HEK293 (cell line): ENCODE measurements around the gene SALL1.

Experiments used
- CTCF ChIA-PET: fragments of 350-600 bp; formaldehyde crosslinking; extraction: SDS; loops from one replicate; lab custom pipeline; 2021; ENCODE audit warnings: antibody characterized with exemption; lab: Yijun Ruan, JAX
- POLR2A ChIA-PET: fragments of 300-600 bp; formaldehyde crosslinking; extraction: SDS; loops from one replicate; lab custom pipeline; 2020; ENCODE audit warnings: antibody characterized with exemption, inconsistent platforms; lab: Yijun Ruan, JAX
- H3K27ac ChIP-seq: fragments of 200-500 bp; sonication (Bioruptor generic); 2 replicates; pipeline ENCODE4 v1.5.1; 2014; ENCODE audit warnings: low read depth, low read length, control low read depth, inconsistent platforms; ENCODE audit errors: extremely low read depth
- H3K36me3 ChIP-seq, 2 experiments: fragments of 200-500 bp in 1 of 2; sonication (Bioruptor generic) in 1 of 2; 1 replicate in 1 of 2; 2 replicates in 1 of 2; pipeline ENCODE4 v1.5.1; 2014 to 2017; ENCODE audit warnings: inconsistent platforms in 2 of 2, low read length in 2 of 2; ENCODE audit not compliant: control insufficient read depth in 2 of 2, insufficient read depth in 1 of 2
- H3K4me1 ChIP-seq: fragments of 200-500 bp; sonication (Bioruptor generic); 2 replicates; pipeline ENCODE4 v1.5.1; 2014; ENCODE audit warnings: mild to moderate bottlenecking, low read length, inconsistent platforms; ENCODE audit not compliant: control insufficient read depth, insufficient read depth
- H3K4me3 ChIP-seq: 2 replicates; pipeline ENCODE4 v1.5.1; 2011; ENCODE audit warnings: low read depth, mild to moderate bottlenecking, control low read depth, low read length, moderate library complexity
- H3K9me3 ChIP-seq: fragments of 200-500 bp; sonication (Bioruptor generic); 2 replicates; pipeline ENCODE4 v1.5.1; 2014; ENCODE audit warnings: low read depth, low read length, inconsistent platforms; ENCODE audit not compliant: control insufficient read depth, insufficient read depth
- EGR2 ChIP-seq: fragments of 450-650 bp; formaldehyde crosslinking; IDR thresholded peaks from 2 replicates; pipeline ENCODE4 v1.5.1; 2016; ENCODE audit warnings: low read depth, missing biosample characterization, missing genetic modification characterization
- GFI1B ChIP-seq: fragments of 450-650 bp; formaldehyde crosslinking; IDR thresholded peaks from 2 replicates; pipeline ENCODE4 v1.5.1; 2016; ENCODE audit warnings: missing biosample characterization, missing genetic modification characterization
- WT1 ChIP-seq: fragments of 450-650 bp; formaldehyde crosslinking; IDR thresholded peaks from 2 replicates; pipeline ENCODE4 v1.5.1; 2016; ENCODE audit warnings: missing biosample characterization, missing genetic modification characterization
- ZBTB7A ChIP-seq: fragments of 450-650 bp; formaldehyde crosslinking; IDR thresholded peaks from 2 replicates; pipeline ENCODE4 v1.5.1; 2016; ENCODE audit warnings: low read depth, missing biosample characterization, missing genetic modification characterization
- ZNF112 ChIP-seq: fragments of 450-650 bp; formaldehyde crosslinking; IDR thresholded peaks from 2 replicates; pipeline ENCODE4 v1.5.0; 2017; ENCODE audit warnings: missing biosample characterization, missing genetic modification characterization
- ZNF155 ChIP-seq: fragments of 450-650 bp; formaldehyde crosslinking; IDR thresholded peaks from 2 replicates; pipeline ENCODE4 v1.5.1; 2016; ENCODE audit warnings: missing biosample characterization, missing genetic modification characterization
- ZNF169 ChIP-seq: fragments of 450-650 bp; formaldehyde crosslinking; IDR thresholded peaks from 2 replicates; pipeline ENCODE4 v1.5.1; 2016; ENCODE audit warnings: missing biosample characterization, missing genetic modification characterization
- ZNF416 ChIP-seq: fragments of 450-650 bp; formaldehyde crosslinking; IDR thresholded peaks from 2 replicates; pipeline ENCODE4 v1.5.1; 2016; ENCODE audit warnings: missing biosample characterization, missing genetic modification characterization
- ZNF549 ChIP-seq: fragments of 450-650 bp; IDR thresholded peaks from 2 replicates; pipeline ENCODE4 v1.5.1; 2018; ENCODE audit warnings: missing biosample characterization, missing genetic modification characterization, mild to moderate bottlenecking, inconsistent platforms, moderate library complexity
- ZNF600 ChIP-seq: fragments of 450-650 bp; formaldehyde crosslinking; IDR thresholded peaks from 2 replicates; pipeline ENCODE4 v1.5.1; 2016; ENCODE audit warnings: missing biosample characterization, missing genetic modification characterization
- ZSCAN23 ChIP-seq: fragments of 450-650 bp; formaldehyde crosslinking; IDR thresholded peaks from 2 replicates; pipeline ENCODE4 v1.5.1; 2016; ENCODE audit warnings: missing biosample characterization, missing genetic modification characterization
- TF ChIP-seq, protein P1 (sequence below): fragments of 450-650 bp; formaldehyde crosslinking; IDR thresholded peaks from 2 replicates; pipeline ENCODE4 v1.5.1; 2017; ENCODE audit warnings: missing biosample characterization, missing genetic modification characterization
- TF ChIP-seq, protein P2 (sequence below): fragments of 450-650 bp; formaldehyde crosslinking; IDR thresholded peaks from 2 replicates; pipeline ENCODE4 v1.5.1; 2016; ENCODE audit warnings: missing biosample characterization, missing genetic modification characterization, borderline replicate concordance
- TF ChIP-seq, protein P3 (sequence below): fragments of 450-650 bp; formaldehyde crosslinking; IDR thresholded peaks from 2 replicates; pipeline ENCODE4; 2016; ENCODE audit warnings: missing biosample characterization, missing genetic modification characterization
- TF ChIP-seq, protein P4 (sequence below): fragments of 450-650 bp; formaldehyde crosslinking; IDR thresholded peaks from 2 replicates; pipeline ENCODE4 v1.5.1; 2016; ENCODE audit warnings: missing biosample characterization, missing genetic modification characterization
- TF ChIP-seq, protein P5 (sequence below): fragments of 450-650 bp; formaldehyde crosslinking; IDR thresholded peaks from 2 replicates; pipeline ENCODE4 v1.5.1; 2016; ENCODE audit warnings: missing biosample characterization, missing genetic modification characterization, borderline replicate concordance
- TF ChIP-seq, protein P6 (sequence below): fragments of 450-650 bp; formaldehyde crosslinking; IDR thresholded peaks from 2 replicates; pipeline ENCODE4 v1.5.1; 2017; ENCODE audit warnings: missing biosample characterization, mild to moderate bottlenecking, missing genetic modification characterization, moderate library complexity
- TF ChIP-seq, protein P7 (sequence below): fragments of 450-650 bp; IDR thresholded peaks from 2 replicates; pipeline ENCODE4 v1.5.1; 2018; ENCODE audit warnings: missing biosample characterization, mild to moderate bottlenecking, missing genetic modification characterization

Gene SALL1

DNA sequence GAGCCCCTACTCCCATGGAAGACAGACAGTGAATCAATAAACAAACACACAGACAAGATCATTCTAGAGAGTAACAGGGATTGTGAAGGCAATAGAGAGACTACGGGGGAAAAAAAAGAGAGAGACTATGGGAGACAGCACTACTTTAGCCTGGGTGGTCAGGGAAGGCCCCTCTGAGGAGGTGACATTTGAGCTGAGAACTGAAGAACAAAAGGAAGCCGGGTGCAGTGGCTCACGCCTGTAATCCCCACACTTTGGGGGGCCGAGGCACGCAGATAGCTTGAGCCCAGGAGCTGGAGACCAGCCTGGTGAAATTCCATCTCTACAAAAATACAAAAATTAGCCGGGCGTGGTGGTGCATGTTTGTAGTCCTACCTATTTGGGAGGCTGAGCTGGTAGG is 29.2 kb downstream of the SALL1 start (continued):
- no peak for TF ChIP-seq WT1 (tag by site-specific recombination)
- no peak for TF ChIP-seq ZSCAN23 (tag by site-specific recombination)

DNA sequence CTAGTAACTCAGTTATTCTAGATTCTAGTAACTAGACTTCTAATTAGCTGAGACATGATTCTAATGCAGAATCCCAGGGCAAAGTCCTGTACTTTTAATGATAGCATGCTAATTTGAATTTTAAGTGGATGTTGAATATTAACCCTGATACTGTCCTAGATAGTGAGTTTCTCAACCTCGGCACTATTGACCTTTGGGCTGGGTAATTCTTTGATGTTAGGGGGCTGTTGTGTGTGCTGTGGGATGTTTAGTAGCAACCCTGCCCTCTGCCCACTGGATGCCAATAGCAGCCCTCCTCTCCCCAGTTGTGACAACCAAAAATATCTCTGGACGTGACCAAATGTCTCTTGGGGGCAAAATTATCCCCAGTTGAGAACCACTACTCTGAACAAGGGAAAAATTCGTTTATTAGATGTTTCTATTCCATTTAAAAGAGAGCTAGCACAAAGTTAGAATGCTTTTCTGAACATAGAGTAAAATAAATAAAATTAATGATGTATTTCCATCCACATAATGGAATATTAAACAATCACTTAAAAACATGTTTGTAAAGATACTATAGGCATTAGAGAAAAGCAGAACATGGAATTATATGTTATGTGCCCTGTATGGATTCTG is 30.2 kb downstream of the SALL1 start:
- no peak overlapping the region for H3K4me3 ChIP-seq
- TF ChIP-seq GFI1B (tag by site-specific recombination) = no peak
- no peak for TF ChIP-seq ZNF549 (tag by site-specific recombination)
- TF ChIP-seq ZNF416 (tag by site-specific recombination) = no peak
- TF ChIP-seq, protein P1, sequence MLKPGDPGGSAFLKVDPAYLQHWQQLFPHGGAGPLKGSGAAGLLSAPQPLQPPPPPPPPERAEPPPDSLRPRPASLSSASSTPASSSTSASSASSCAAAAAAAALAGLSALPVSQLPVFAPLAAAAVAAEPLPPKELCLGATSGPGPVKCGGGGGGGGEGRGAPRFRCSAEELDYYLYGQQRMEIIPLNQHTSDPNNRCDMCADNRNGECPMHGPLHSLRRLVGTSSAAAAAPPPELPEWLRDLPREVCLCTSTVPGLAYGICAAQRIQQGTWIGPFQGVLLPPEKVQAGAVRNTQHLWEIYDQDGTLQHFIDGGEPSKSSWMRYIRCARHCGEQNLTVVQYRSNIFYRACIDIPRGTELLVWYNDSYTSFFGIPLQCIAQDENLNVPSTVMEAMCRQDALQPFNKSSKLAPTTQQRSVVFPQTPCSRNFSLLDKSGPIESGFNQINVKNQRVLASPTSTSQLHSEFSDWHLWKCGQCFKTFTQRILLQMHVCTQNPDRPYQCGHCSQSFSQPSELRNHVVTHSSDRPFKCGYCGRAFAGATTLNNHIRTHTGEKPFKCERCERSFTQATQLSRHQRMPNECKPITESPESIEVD (tag by site-specific recombination) = no peak
- TF ChIP-seq, protein P2, sequence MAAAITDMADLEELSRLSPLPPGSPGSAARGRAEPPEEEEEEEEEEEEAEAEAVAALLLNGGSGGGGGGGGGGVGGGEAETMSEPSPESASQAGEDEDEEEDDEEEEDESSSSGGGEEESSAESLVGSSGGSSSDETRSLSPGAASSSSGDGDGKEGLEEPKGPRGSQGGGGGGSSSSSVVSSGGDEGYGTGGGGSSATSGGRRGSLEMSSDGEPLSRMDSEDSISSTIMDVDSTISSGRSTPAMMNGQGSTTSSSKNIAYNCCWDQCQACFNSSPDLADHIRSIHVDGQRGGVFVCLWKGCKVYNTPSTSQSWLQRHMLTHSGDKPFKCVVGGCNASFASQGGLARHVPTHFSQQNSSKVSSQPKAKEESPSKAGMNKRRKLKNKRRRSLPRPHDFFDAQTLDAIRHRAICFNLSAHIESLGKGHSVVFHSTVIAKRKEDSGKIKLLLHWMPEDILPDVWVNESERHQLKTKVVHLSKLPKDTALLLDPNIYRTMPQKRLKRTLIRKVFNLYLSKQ (tag by site-specific recombination) = no peak
- TF ChIP-seq, protein P3, sequence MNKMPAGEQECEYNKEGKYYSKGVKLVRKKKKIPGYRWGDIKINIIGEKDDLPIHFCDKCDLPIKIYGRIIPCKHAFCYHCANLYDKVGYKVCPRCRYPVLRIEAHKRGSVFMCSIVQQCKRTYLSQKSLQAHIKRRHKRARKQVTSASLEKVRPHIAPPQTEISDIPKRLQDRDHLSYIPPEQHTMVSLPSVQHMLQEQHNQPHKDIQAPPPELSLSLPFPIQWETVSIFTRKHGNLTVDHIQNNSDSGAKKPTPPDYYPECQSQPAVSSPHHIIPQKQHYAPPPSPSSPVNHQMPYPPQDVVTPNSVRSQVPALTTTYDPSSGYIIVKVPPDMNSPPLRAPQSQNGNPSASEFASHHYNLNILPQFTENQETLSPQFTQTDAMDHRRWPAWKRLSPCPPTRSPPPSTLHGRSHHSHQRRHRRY (tag by site-specific recombination) = no peak
- TF ChIP-seq ZBTB7A (tag by site-specific recombination) = no peak
- TF ChIP-seq, protein P4, sequence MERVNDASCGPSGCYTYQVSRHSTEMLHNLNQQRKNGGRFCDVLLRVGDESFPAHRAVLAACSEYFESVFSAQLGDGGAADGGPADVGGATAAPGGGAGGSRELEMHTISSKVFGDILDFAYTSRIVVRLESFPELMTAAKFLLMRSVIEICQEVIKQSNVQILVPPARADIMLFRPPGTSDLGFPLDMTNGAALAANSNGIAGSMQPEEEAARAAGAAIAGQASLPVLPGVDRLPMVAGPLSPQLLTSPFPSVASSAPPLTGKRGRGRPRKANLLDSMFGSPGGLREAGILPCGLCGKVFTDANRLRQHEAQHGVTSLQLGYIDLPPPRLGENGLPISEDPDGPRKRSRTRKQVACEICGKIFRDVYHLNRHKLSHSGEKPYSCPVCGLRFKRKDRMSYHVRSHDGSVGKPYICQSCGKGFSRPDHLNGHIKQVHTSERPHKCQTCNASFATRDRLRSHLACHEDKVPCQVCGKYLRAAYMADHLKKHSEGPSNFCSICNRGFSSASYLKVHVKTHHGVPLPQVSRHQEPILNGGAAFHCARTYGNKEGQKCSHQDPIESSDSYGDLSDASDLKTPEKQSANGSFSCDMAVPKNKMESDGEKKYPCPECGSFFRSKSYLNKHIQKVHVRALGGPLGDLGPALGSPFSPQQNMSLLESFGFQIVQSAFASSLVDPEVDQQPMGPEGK = no peak
- no peak for TF ChIP-seq EGR2 (tag by site-specific recombination)
- TF ChIP-seq ZNF155 = no peak
- TF ChIP-seq, protein P5, sequence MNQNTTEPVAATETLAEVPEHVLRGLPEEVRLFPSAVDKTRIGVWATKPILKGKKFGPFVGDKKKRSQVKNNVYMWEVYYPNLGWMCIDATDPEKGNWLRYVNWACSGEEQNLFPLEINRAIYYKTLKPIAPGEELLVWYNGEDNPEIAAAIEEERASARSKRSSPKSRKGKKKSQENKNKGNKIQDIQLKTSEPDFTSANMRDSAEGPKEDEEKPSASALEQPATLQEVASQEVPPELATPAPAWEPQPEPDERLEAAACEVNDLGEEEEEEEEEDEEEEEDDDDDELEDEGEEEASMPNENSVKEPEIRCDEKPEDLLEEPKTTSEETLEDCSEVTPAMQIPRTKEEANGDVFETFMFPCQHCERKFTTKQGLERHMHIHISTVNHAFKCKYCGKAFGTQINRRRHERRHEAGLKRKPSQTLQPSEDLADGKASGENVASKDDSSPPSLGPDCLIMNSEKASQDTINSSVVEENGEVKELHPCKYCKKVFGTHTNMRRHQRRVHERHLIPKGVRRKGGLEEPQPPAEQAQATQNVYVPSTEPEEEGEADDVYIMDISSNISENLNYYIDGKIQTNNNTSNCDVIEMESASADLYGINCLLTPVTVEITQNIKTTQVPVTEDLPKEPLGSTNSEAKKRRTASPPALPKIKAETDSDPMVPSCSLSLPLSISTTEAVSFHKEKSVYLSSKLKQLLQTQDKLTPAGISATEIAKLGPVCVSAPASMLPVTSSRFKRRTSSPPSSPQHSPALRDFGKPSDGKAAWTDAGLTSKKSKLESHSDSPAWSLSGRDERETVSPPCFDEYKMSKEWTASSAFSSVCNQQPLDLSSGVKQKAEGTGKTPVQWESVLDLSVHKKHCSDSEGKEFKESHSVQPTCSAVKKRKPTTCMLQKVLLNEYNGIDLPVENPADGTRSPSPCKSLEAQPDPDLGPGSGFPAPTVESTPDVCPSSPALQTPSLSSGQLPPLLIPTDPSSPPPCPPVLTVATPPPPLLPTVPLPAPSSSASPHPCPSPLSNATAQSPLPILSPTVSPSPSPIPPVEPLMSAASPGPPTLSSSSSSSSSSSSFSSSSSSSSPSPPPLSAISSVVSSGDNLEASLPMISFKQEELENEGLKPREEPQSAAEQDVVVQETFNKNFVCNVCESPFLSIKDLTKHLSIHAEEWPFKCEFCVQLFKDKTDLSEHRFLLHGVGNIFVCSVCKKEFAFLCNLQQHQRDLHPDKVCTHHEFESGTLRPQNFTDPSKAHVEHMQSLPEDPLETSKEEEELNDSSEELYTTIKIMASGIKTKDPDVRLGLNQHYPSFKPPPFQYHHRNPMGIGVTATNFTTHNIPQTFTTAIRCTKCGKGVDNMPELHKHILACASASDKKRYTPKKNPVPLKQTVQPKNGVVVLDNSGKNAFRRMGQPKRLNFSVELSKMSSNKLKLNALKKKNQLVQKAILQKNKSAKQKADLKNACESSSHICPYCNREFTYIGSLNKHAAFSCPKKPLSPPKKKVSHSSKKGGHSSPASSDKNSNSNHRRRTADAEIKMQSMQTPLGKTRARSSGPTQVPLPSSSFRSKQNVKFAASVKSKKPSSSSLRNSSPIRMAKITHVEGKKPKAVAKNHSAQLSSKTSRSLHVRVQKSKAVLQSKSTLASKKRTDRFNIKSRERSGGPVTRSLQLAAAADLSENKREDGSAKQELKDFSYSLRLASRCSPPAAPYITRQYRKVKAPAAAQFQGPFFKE (tag by site-specific recombination) = no peak
- TF ChIP-seq ZNF600 (tag by site-specific recombination) = no peak
- TF ChIP-seq ZNF169 (tag by site-specific recombination) = no peak
- TF ChIP-seq, protein P6, sequence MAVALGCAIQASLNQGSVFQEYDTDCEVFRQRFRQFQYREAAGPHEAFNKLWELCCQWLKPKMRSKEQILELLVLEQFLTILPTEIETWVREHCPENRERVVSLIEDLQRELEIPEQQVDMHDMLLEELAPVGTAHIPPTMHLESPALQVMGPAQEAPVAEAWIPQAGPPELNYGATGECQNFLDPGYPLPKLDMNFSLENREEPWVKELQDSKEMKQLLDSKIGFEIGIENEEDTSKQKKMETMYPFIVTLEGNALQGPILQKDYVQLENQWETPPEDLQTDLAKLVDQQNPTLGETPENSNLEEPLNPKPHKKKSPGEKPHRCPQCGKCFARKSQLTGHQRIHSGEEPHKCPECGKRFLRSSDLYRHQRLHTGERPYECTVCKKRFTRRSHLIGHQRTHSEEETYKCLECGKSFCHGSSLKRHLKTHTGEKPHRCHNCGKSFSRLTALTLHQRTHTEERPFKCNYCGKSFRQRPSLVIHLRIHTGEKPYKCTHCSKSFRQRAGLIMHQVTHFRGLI = no peak
- no peak for TF ChIP-seq WT1 (tag by site-specific recombination)
- TF ChIP-seq ZNF112 = no peak
- TF ChIP-seq, protein P7, sequence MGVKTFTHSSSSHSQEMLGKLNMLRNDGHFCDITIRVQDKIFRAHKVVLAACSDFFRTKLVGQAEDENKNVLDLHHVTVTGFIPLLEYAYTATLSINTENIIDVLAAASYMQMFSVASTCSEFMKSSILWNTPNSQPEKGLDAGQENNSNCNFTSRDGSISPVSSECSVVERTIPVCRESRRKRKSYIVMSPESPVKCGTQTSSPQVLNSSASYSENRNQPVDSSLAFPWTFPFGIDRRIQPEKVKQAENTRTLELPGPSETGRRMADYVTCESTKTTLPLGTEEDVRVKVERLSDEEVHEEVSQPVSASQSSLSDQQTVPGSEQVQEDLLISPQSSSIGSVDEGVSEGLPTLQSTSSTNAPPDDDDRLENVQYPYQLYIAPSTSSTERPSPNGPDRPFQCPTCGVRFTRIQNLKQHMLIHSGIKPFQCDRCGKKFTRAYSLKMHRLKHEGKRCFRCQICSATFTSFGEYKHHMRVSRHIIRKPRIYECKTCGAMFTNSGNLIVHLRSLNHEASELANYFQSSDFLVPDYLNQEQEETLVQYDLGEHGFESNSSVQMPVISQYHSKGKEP (tag by site-specific recombination) = no peak
- H3K9me3 ChIP-seq = no peaks in the 10 kb centered on the region
- ChIA-PET POLR2A (no interaction called here), CTCF (interaction anchor here (0.6 to 0.8 kb wide), 4 partner anchors 31 to 697 kb away, joined by 3 to 4 read pairs (median 3); no protein-coding TSS in a partner anchor)
- H3K4me1 ChIP-seq = no peaks in the 10 kb centered on the region
- no peak overlapping the region for H3K27ac ChIP-seq
- no peaks in the 10 kb centered on the region for H3K36me3 ChIP-seq
